ENCODE measurements around the gene LIPK.

GRCh38 chr10:88788924-88789323 is 82.9 kb downstream of the LIPK start:
- TF ChIP-seq CTCF (conservative IDR thresholded peaks at IDR 0.05), result no peak
- TF ChIP-seq EZH2 (IDR thresholded peaks at IDR 0.05; ENCODE audit: low read depth), result no peak
